ENCODE results near the gene ZYX.

DNA sequence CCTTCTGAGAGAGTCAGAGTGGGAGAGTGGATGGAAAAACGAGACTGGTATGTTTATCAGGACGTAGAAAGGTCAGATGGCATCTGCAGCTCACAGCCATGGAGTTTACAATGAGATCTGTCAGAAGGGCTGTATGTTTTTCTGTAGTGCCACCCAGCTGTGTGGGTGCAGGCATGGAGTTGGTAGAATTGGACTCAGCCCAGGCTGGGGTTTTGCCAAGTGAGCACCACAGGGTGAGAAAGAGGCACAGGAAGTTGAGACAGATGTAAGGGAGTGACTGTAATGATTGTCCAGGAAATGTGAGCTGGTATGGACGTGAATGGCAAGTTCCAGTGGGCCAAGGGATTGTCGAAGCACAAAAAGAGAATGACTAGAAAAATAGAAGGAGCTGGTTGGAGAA lies 9.1 kb upstream of the ZYX start:
- TF ChIP-seq, protein P1, sequence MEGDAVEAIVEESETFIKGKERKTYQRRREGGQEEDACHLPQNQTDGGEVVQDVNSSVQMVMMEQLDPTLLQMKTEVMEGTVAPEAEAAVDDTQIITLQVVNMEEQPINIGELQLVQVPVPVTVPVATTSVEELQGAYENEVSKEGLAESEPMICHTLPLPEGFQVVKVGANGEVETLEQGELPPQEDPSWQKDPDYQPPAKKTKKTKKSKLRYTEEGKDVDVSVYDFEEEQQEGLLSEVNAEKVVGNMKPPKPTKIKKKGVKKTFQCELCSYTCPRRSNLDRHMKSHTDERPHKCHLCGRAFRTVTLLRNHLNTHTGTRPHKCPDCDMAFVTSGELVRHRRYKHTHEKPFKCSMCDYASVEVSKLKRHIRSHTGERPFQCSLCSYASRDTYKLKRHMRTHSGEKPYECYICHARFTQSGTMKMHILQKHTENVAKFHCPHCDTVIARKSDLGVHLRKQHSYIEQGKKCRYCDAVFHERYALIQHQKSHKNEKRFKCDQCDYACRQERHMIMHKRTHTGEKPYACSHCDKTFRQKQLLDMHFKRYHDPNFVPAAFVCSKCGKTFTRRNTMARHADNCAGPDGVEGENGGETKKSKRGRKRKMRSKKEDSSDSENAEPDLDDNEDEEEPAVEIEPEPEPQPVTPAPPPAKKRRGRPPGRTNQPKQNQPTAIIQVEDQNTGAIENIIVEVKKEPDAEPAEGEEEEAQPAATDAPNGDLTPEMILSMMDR (IDR thresholded peaks at IDR 0.05): no peak
- TF ChIP-seq POLR2A (IDR thresholded peaks at IDR 0.05): no peak
